HepG2 (cell line): ENCODE measurements around the gene ATAD3C. TPM values are rescaled to one million over a fixed set of nuclear protein-coding genes. Genes with fewer than 3 reads are reported as not detected.

Experiments
- ATAC-seq: fragments of 200-7000 bp; cut with Tn5 transposase; 3 replicates; pipeline ENCODE4 v1.9.1; 2020; ENCODE audit warnings: mild to moderate bottlenecking, moderate library complexity
- BruUV-seq: library from RNA; stranded (reverse); fragments of 400-500 nt; replicated peaks from 2 replicates; lab custom pipeline; 2021; lab: Mats Ljungman, UMichigan
- CTCF ChIA-PET: fragments of 300-600 bp; formaldehyde crosslinking; extraction: SDS; loops from one replicate; lab custom pipeline; 2021; ENCODE audit warnings: low total read pairs, inconsistent platforms, low intra/inter-chr PET ratio; lab: Yijun Ruan, JAX
- POLR2A ChIA-PET: fragments of 350-600 bp; sonication (Branson Sonifier 250); formaldehyde crosslinking; loops from one replicate; lab custom pipeline; 2020; ENCODE audit warnings: antibody characterized with exemption, inconsistent platforms; lab: Yijun Ruan, JAX
- DNase-seq: peaks from one replicate; pipeline ENCODE4 v3.0.0-alpha.2; 2015; ENCODE audit warnings: low spot score
- FAIRE-seq: peaks from 3 replicates; lab custom pipeline; 2011; peaks lifted over from hg19 to GRCh38; lab: Jason Lieb, UNC
- H2AFZ ChIP-seq: one replicate; pipeline ENCODE4 v1.6.1; 2011; ENCODE audit warnings: low read length, inconsistent platforms
- H3K27ac ChIP-seq: fragments of 300-600 bp; 3 replicates; pipeline ENCODE4 v1.8.0; 2011; ENCODE audit warnings: mixed run types, mild to moderate bottlenecking, mixed read lengths, low read length, inconsistent platforms; ENCODE audit not compliant: insufficient read depth; ENCODE audit errors: extremely low read length
- H3K27me3 ChIP-seq, 2 experiments: fragments of 200-600 bp in 1 of 2; 2 replicates in 1 of 2; 3 replicates in 1 of 2; pipeline versions ENCODE4 v1.6.0 to v1.8.0; 2011; ENCODE audit warnings: low read length in 2 of 2, mild to moderate bottlenecking in 2 of 2, moderate library complexity in 2 of 2, inconsistent platforms in 1 of 2; ENCODE audit not compliant: insufficient read depth in 2 of 2, control insufficient read depth in 1 of 2
- H3K36me3 ChIP-seq, 2 experiments: fragments of 200-600 bp in 1 of 2; replicated peaks in 1 of 2; 2 replicates in 1 of 2; 3 replicates in 1 of 2; pipeline versions ENCODE4 v1.5.1 to v1.8.0; 2011; ENCODE audit warnings: low read length in 2 of 2, inconsistent platforms in 1 of 2; ENCODE audit not compliant: insufficient read depth in 2 of 2, control insufficient read depth in 1 of 2
- H3K4me1 ChIP-seq: 2 replicates; pipeline ENCODE4 v1.5.1; 2012; ENCODE audit warnings: low read length, inconsistent platforms; ENCODE audit not compliant: insufficient read depth
- H3K4me2 ChIP-seq: 2 replicates; pipeline ENCODE4 v1.6.0; 2011; ENCODE audit warnings: low read depth, low read length, inconsistent platforms
- H3K4me3 ChIP-seq, 3 experiments: fragments of 200-600 bp in 1 of 3; sonication (generic), shearing (Covaris generic) in 1 of 3; replicated peaks in 1 of 3; 2 replicates each; pipeline ENCODE4 v1.5.1; 2011 to 2016; ENCODE audit warnings: low read length in 3 of 3, inconsistent platforms in 2 of 3, low read depth in 2 of 3, mild to moderate bottlenecking in 2 of 3, control low read depth in 1 of 3, mixed read lengths in 1 of 3; ENCODE audit not compliant: insufficient read depth in 1 of 3
- H3K79me2 ChIP-seq: one replicate; pipeline ENCODE4 v1.6.1; 2011; ENCODE audit warnings: low read length, inconsistent platforms; ENCODE audit not compliant: insufficient read depth
- H3K9ac ChIP-seq: 2 replicates; pipeline ENCODE4 v1.6.0; 2011; ENCODE audit warnings: mild to moderate bottlenecking, low read depth, low read length, inconsistent platforms; ENCODE audit not compliant: insufficient read depth
- H3K9me3 ChIP-seq: 2 replicates; pipeline ENCODE4 v1.5.1; 2012; ENCODE audit warnings: mild to moderate bottlenecking, low read length
- H4K20me1 ChIP-seq: 2 replicates; pipeline ENCODE4 v1.6.0; 2011; ENCODE audit warnings: inconsistent platforms, mild to moderate bottlenecking, low read length, moderate library complexity; ENCODE audit not compliant: insufficient read depth
- HNRNPK ChIP-seq: fragments of 200-400 bp; formaldehyde crosslinking; IDR thresholded peaks from 2 replicates; pipeline ENCODE4 v1.6.1; 2018; ENCODE audit warnings: low read length, low read depth, moderate library complexity, mild to moderate bottlenecking; ENCODE audit not compliant: poor library complexity, severe bottlenecking
- MZF1 ChIP-seq: sonication (generic); formaldehyde crosslinking; IDR thresholded peaks from 2 replicates; pipeline ENCODE4 v1.8.1; 2023; ENCODE audit warnings: mild to moderate bottlenecking, missing genetic modification reagents, borderline replicate concordance
- PCBP1 ChIP-seq: fragments of 200-400 bp; formaldehyde crosslinking; IDR thresholded peaks from 2 replicates; pipeline ENCODE4 v1.6.1; 2017; ENCODE audit warnings: mild to moderate bottlenecking, low read depth, low read length, borderline replicate concordance
- RXRA ChIP-seq: sonication (generic); formaldehyde crosslinking; IDR thresholded peaks from 2 replicates; pipeline ENCODE4 v1.5.1; 2020; ENCODE audit warnings: missing genetic modification reagents
- SKI ChIP-seq: fragments of 450-650 bp; IDR thresholded peaks from one replicate; pipeline ENCODE4 v1.6.1; 2018; ENCODE audit warnings: mild to moderate bottlenecking; ENCODE audit not compliant: partially characterized antibody
- SMAD3 ChIP-seq: sonication (generic); formaldehyde crosslinking; IDR thresholded peaks from 2 replicates; pipeline ENCODE4 v1.4.0; 2020; ENCODE audit warnings: missing genetic modification reagents
- SOX5 ChIP-seq: IDR thresholded peaks from 2 replicates; pipeline ENCODE4 v1.6.1; 2016; ENCODE audit warnings: borderline replicate concordance
- SP4 ChIP-seq: sonication (generic); formaldehyde crosslinking; IDR thresholded peaks from 2 replicates; pipeline ENCODE4 v1.8.1; 2023; ENCODE audit warnings: mild to moderate bottlenecking, missing genetic modification reagents
- SP5 ChIP-seq: IDR thresholded peaks from 2 replicates; pipeline ENCODE4 v1.6.1; 2016; ENCODE audit warnings: low read depth, borderline replicate concordance
- TCF7 ChIP-seq: sonication (generic); IDR thresholded peaks from 2 replicates; pipeline ENCODE4 v1.6.1; 2016; ENCODE audit warnings: antibody characterized with exemption, low read depth
- ZNF143 ChIP-seq: sonication (generic); formaldehyde crosslinking; IDR thresholded peaks from 2 replicates; pipeline ENCODE4 v1.4.0; 2020; ENCODE audit warnings: missing genetic modification reagents
- ZNF24 ChIP-seq: fragments of 450-650 bp; IDR thresholded peaks from 2 replicates; pipeline ENCODE4 v1.6.1; 2017; ENCODE audit warnings: antibody characterized with exemption, mild to moderate bottlenecking
- ZNF331 ChIP-seq: sonication (generic); formaldehyde crosslinking; IDR thresholded peaks from 2 replicates; pipeline ENCODE4 v1.4.0; 2020; ENCODE audit warnings: missing genetic modification reagents
- ZNF589 ChIP-seq: sonication (generic); formaldehyde crosslinking; conservative IDR thresholded peaks from 2 replicates; pipeline ENCODE4 v1.8.0; 2022; ENCODE audit warnings: mild to moderate bottlenecking, moderate library complexity, missing genetic modification reagents
- ZNF7 ChIP-seq: IDR thresholded peaks from 2 replicates; pipeline ENCODE4 v1.6.1; 2016; ENCODE audit warnings: missing biosample characterization, missing genetic modification reagents
- ZNF746 ChIP-seq: sonication (generic); formaldehyde crosslinking; IDR thresholded peaks from 2 replicates; pipeline ENCODE4 v1.8.0; 2022; ENCODE audit warnings: mild to moderate bottlenecking, missing genetic modification reagents
- ZSCAN25 ChIP-seq: sonication (generic); formaldehyde crosslinking; IDR thresholded peaks from 2 replicates; pipeline ENCODE4 v1.8.0; 2022; ENCODE audit warnings: mild to moderate bottlenecking, missing genetic modification reagents
- WGBS: methylation state at CpG from one replicate; pipeline ENCODE4 v1.1.6; 2017; ENCODE audit warnings: low lambda C conversion rate; 5-methylcytosine and 5-hydroxymethylcytosine counted together
- in situ Hi-C: cut with HindIII; loops from 2 replicates; pipeline ENCODE4 v1.10.0; 2017; ENCODE audit warnings: low pct_unique_long_range_greater_than_20kb; ENCODE audit not compliant: extremely low pct_ligation_motif_present
- intact Hi-C: fragments of 100-400 bp; cut with micrococcal nuclease; formaldehyde crosslinking; loops from one replicate; pipeline ENCODE4 v1.10.0; 2022; ENCODE audit not compliant: unreplicated experiment
- polyA plus RNA-seq, 8 experiments: library from polyadenylated mRNA; depleted of rRNA in 3 of 8; stranded (reverse) in 7 of 8; unstranded in 1 of 8; fragments of >200 nt; fragmentation: Illumina TruSeq in 4 of 8; extraction: Trizol in 4 of 8; gene quantifications; 2 replicates each; pipeline versions ENCODE4 v1.2.1 to v1.2.3, GENCODE V29; 2011 to 2016; ENCODE audit warnings: low read depth in 4 of 8, missing spikeins in 1 of 8, mixed read lengths in 1 of 8; ENCODE audit not compliant: insufficient read depth in 1 of 8
- total RNA-seq, 5 experiments: library from RNA; depleted of rRNA; stranded (reverse); fragments of >200 nt; fragmentation: Illumina TruSeq; extraction: Trizol; gene quantifications; 2 replicates each; pipeline ENCODE4 v1.2.3, GENCODE V29; 2016; ENCODE audit warnings: low read depth in 1 of 5
- TF ChIP-seq, protein P1 (sequence below): sonication (generic); formaldehyde crosslinking; IDR thresholded peaks from 2 replicates; pipeline ENCODE4 v1.8.0; 2022; ENCODE audit warnings: mild to moderate bottlenecking, missing genetic modification reagents
- TF ChIP-seq, protein P2 (sequence below): sonication (generic); formaldehyde crosslinking; IDR thresholded peaks from 2 replicates; pipeline ENCODE4 v1.4.0; 2020; ENCODE audit warnings: low read depth, mild to moderate bottlenecking, missing genetic modification reagents
- TF ChIP-seq, protein P3 (sequence below): IDR thresholded peaks from 2 replicates; pipeline ENCODE4 v1.6.1; 2016; ENCODE audit warnings: mild to moderate bottlenecking, missing biosample characterization, missing genetic modification reagents
- TF ChIP-seq, protein P4 (sequence below): IDR thresholded peaks from 2 replicates; pipeline ENCODE4 v1.6.1; 2016; ENCODE audit warnings: missing genetic modification reagents, missing compliant biosample characterization

Gene ATAD3C
- total and polyA plus RNA-seq, 2 of the 13 experiments (the other 11 are each of a cell fraction or from before 2014, with no cell fraction given), result 2.4 to 3.2 TPM

DNA sequence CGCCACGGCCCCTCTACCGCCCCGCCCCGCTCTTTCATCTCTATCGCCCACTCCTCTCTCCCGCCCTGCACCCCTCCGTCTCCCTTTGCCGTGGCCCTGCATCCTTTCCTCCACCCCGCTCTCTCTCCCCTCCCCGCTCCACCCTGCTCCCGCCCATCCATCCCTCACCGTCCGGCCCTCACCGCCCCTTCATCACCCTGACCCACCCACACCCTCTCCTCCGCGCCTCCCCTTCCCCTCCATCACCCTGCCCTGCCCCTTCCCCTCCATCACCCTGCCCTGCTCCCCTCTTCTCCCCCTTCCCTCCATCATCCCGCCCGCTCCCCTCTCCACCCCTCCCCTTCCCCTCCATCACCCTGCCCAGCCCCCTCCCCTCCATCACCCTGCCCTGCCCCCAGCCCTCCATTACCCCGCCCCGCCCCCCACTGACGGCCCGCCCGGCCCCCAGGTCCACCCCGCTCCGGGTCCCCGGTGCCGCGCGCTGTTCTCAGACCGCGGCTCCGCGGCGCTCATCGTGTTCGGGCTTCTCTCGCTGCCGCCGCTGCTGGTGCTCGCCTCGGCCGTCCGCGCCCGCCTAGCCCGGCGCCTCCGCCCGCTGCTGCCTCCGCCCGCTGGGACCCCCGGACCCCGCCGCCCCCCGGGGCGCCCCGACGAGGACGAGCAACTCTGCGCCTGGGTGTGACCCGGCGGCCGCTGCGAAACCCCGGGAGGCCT, 22.2 kb upstream of the ATAD3C start:
- peak overlapping the region; percentile 91; the same call in 1 of the 2 replicates for H3K4me2 ChIP-seq
- peak; percentile 35 for DNase-seq

DNA sequence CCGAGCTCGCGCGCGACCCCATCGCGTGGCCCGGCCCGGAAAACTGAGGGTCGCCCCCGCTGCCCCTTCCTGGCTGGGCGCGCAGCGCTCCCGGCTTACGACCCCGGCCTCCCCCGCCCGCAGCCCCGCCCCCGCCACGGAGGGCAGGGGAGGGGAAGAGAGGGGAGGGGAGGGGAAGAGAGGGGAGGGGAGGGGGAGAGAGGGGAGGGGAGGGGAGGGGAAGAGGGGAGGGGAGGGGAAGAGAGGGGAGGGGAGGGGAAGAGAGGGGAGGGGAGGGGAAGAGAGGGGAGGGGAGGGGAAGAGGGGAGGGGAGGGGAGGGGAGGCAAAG, 21.7 kb upstream of the ATAD3C start:
- no peak for FAIRE-seq
- TF ChIP-seq, protein P1, sequence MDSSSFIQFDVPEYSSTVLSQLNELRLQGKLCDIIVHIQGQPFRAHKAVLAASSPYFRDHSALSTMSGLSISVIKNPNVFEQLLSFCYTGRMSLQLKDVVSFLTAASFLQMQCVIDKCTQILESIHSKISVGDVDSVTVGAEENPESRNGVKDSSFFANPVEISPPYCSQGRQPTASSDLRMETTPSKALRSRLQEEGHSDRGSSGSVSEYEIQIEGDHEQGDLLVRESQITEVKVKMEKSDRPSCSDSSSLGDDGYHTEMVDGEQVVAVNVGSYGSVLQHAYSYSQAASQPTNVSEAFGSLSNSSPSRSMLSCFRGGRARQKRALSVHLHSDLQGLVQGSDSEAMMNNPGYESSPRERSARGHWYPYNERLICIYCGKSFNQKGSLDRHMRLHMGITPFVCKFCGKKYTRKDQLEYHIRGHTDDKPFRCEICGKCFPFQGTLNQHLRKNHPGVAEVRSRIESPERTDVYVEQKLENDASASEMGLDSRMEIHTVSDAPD (CRISPR knock-in tag), result no peak
- no peak for TF ChIP-seq SKI
- TF ChIP-seq SP4 (CRISPR knock-in tag), result no peak
- TF ChIP-seq ZNF331 (CRISPR knock-in tag), result no peak
- no peak for TF ChIP-seq MZF1
- no peak for TF ChIP-seq ZNF24
- no peak for TF ChIP-seq ZNF589 (CRISPR knock-in tag)
- no peak for TF ChIP-seq ZNF143 (CRISPR knock-in tag)
- TF ChIP-seq RXRA, result no peak
- TF ChIP-seq, protein P2, sequence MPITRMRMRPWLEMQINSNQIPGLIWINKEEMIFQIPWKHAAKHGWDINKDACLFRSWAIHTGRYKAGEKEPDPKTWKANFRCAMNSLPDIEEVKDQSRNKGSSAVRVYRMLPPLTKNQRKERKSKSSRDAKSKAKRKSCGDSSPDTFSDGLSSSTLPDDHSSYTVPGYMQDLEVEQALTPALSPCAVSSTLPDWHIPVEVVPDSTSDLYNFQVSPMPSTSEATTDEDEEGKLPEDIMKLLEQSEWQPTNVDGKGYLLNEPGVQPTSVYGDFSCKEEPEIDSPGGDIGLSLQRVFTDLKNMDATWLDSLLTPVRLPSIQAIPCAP (CRISPR knock-in tag), result no peak
- no peak for TF ChIP-seq SOX5
- TF ChIP-seq, protein P3, sequence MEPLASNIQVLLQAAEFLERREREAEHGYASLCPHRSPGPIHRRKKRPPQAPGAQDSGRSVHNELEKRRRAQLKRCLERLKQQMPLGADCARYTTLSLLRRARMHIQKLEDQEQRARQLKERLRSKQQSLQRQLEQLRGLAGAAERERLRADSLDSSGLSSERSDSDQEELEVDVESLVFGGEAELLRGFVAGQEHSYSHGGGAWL, result no peak
- no peak for TF ChIP-seq ZNF7 (CRISPR knock-in tag)
- Histone ChIP-seq H2AFZ (no peak overlapping the region), H3K36me3 (no peaks in the 10 kb centered on the region), H3K4me2 (no peak overlapping the region), H3K27me3 (no peaks in the 10 kb centered on the region), H3K79me2 (no peaks in the 10 kb centered on the region), H3K9ac (no peak overlapping the region), H3K4me3 (no peak overlapping the region), H3K4me1 (peaks cover 54% of the 10 kb centered on the region), H3K27ac (no peak overlapping the region), H4K20me1 (no peaks in the 10 kb centered on the region), H3K9me3 (no peaks in the 10 kb centered on the region)
- ChIA-PET CTCF (no interaction called here), POLR2A (no interaction called here)
- no TSS peak for BruUV-seq
- no peak for DNase-seq
- no peak for ATAC-seq
- intact Hi-C loops, result no loop called here
- in situ Hi-C loops, result no loop called here
- WGBS, result 96% methylated on average over 22 of the region's 22 CpGs

More for the DNA sequence above, 22.2 kb upstream of the ATAD3C start:
- BruUV-seq, result no TSS peak
- peaks cover 55% of the 10 kb centered on the region for H3K4me1 ChIP-seq
- no peaks in the 10 kb centered on the region for H3K9me3 ChIP-seq
- H2AFZ ChIP-seq, result no peak overlapping the region
- 73% methylated on average over 66 of the region's 66 CpGs for WGBS
- TF ChIP-seq ZNF746, result 0 out of 2 replicates have a peak, but pooled peaks have one; percentile 31
- TF ChIP-seq ZSCAN25, result peak; percentile 93
- TF ChIP-seq PCBP1, result peak; percentile 91
- TF ChIP-seq, protein P4, sequence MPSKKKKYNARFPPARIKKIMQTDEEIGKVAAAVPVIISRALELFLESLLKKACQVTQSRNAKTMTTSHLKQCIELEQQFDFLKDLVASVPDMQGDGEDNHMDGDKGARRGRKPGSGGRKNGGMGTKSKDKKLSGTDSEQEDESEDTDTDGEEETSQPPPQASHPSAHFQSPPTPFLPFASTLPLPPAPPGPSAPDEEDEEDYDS (CRISPR knock-in tag), result no peak
- TF ChIP-seq TCF7, result peak; percentile 49; the same call in 1 of the 2 replicates
- no peak for TF ChIP-seq SMAD3 (CRISPR knock-in tag)
- TF ChIP-seq HNRNPK, result peak; percentile 45
- peak; percentile 48; the same call in 1 of the 2 replicates for TF ChIP-seq SP5 (CRISPR knock-in tag)
- no peaks in the 10 kb centered on the region for H3K27me3 ChIP-seq
- ATAC-seq, result no peak
- CTCF ChIA-PET, result no interaction called here
- no peak overlapping the region for H3K27ac ChIP-seq
- H3K79me2 ChIP-seq, result no peaks in the 10 kb centered on the region
- no peak overlapping the region for H3K9ac ChIP-seq
- FAIRE-seq, result no peak
- no peaks in the 10 kb centered on the region for H4K20me1 ChIP-seq
- no peaks in the 10 kb centered on the region for H3K36me3 ChIP-seq
- intact Hi-C loops (no loop called here), in situ Hi-C loops (no loop called here)
- H3K4me3 ChIP-seq, result peak overlapping the region; percentile 58 to 83 (median 59); a peak in 3 of 6 replicates
- POLR2A ChIA-PET, result interaction anchor here (1.3 to 3.1 kb wide), 3 partner anchors 10 to 20 kb away, joined by 5 to 21 read pairs (median 20); partner anchors contain the start of gene MRPL20
